GM03348 (cell line): ENCODE results near the gene SMOC1.

Experiments
- DNase-seq: peaks from one replicate; pipeline ENCODE4 v3.0.0; 2012; ENCODE audit warnings: low spot score

The SMOC1 gene

GRCh38 chr14:70008284-70009262 is 129.4 kb downstream of the SMOC1 start:
- no peak for DNase-seq

DNA sequence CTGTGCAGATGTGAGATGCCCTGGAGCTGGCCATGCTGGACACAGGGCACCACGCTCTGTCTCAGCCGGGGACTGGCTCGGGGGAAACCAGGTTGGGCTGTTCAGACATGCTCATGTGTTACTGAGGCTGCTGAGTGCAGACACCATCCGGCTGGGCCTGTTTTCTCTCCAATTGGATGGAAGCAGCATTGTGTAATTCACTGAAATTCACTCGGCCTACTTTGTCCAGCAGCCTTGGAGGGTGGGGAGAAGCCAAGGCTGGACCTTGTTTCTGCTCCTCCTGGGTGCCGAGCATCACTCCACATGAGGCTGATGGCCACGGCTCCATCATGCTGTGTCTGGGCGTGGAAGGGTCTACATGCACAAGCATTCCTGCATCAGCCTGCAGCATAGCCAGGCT is 130.7 kb downstream of the SMOC1 start:
- DNase-seq: no peak

DNA sequence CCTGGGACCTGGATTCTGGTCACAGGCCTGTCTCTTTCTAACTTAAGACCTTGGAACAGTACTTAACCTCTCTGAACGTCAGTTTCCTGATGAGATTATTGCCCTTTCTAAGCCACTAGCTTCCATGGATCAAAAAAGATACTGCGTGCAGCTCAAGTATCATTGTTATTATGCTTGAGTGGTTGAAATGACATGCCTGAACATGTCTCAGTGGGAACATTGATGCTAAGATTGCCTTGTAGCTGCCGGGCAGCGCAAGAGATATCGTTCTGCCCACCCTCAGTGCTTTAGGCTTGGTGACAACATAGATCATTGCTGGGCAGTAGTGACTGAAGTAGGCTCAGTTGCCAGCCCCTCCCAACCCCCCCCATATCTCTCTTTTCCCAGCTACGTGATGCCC is 131.9 kb downstream of the SMOC1 start:
- no peak for DNase-seq

DNA sequence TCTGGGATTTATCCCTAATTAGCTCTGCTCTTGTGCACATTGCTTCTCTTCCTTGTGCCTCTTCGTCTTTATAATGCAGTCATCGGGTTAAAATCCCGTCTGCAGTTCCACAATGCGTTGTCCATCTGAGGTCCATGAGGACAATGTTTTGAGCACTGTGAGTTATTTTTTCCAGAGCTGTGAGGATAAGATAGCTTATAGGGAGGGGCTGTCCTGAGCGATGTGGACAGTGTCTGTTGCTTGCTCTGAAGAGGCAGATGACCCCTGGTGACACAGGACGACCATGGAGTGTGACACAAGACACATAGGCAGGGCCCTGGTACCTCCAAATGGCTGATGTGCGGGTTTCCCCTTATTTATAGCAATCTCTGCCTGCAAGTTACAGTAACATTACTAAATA is 132.5 kb downstream of the SMOC1 start:
- DNase-seq: no peak

DNA sequence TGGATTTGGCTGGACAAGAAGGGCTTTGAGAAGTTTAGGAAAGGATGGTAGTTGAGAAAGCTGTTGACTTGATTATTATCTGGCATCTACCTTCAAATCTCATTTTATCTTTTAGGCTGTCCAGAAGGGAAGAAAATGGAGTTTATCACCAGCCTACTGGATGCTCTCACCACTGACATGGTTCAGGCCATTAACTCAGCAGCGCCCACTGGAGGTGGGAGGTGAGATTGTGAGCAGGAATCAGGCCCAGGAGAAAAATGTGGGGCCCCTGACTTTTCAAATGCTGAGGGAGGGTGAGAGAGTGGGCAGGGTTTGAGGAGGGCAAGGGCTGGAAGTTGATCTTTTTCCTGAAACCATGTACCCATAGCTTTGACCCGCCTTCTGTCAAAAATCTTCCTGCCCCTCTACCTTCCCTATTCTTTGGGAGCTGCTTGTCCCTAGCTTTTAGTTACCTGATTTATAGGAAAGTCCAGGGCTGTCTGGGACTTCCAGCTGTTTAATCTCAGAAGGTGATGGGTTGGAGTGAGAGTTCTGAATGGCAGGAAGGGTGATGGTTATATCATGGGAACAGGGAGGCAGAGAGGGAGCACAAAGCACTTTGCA is 134.2 kb downstream of the SMOC1 start:
- no peak for DNase-seq

DNA sequence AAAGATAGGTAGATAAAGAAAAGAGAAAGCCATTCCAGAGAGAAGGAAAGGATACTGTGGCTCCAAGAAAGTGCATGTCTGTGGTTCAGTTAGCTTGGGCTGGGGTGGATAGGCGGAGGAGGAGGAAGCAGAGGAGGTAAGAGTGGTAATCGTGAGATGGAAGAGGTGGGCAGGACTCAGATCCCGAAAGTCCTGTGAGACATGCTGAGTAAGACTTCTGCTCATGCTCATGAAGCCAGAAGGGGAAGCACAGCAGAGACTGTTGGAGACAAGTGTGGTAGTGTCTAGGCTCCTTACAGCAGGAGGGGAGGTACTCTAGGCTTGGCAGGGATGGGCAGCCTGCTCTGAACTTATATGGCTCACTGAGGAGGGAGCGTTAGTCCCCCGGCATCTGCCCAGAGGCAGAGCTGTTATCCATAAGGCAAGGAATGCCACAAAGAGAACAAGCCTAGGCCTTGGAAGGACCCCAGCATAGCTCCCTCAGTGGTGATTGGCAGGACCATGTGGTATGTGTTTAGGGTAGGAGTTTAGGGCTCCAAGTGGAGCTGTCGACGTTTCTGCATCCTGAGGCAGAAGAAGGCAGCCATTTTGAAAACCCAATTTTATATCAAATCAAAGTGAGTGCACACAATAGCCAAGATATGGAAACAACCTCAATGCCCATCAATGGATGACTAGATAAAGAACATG is 135.3 kb downstream of the SMOC1 start:
- no peak for DNase-seq

DNA sequence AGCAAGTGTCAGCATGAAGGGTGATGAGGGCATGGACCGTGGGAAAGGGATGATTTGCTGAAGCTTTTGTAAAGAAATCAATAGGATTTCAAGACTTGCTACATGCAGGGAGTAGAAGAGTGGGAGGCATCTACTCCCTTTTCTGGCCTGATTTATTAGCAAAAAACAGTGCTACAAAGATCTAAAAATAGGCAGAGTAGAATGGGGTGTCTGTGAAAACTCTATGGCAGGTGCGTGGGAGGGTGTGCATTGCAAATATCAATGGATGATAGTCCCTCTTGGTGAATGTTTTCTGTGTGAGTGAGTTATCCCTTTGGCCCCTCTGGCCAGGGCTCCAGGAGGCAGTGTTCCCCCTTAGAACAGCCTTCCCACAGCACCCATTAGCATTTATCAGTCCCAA is 139.0 kb downstream of the SMOC1 start:
- no peak for DNase-seq

- peak; percentile 43 for DNase-seq
Observed at GRCh38 chr14:70018713-70019211, 139.5 kb downstream of the SMOC1 start.

- no peak for DNase-seq
Observed at GRCh38 chr14:70019695-70020094, 140.5 kb downstream of the SMOC1 start.

GRCh38 chr14:70020352-70021170 is 141.3 kb downstream of the SMOC1 start:
- no peak for DNase-seq

DNA sequence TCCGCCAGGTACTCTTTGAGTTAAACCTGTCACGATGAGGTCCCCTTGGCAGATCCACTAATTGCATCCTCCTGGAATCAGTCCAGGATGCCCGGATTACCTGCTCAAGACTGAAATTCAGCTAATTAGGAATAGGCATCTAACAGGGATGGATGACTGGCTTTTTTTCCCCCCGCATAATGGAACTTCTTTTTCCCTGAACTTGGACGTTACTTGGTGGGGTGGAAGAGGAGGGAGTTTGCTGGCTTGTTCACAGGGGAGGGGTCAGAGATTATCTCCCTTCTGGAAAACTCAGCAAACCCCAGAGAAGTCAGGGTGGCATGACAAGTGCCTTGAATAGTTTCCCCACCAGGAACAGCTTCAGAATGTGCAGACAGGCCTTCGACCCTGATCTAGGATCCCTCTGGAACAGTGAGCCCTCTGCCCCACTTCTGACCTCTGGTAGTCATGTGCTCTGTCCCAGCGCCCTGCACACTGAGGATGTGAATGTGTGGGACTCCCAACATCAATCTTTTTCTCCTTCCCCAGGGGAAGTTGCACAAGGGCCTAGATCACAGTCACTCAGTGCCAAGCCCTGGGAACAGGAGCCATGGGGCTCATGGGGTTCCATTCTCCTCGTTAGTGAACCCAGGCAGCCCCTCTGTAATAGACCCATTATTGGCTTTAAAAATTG is 142.5 kb downstream of the SMOC1 start:
- no peak for DNase-seq

DNA sequence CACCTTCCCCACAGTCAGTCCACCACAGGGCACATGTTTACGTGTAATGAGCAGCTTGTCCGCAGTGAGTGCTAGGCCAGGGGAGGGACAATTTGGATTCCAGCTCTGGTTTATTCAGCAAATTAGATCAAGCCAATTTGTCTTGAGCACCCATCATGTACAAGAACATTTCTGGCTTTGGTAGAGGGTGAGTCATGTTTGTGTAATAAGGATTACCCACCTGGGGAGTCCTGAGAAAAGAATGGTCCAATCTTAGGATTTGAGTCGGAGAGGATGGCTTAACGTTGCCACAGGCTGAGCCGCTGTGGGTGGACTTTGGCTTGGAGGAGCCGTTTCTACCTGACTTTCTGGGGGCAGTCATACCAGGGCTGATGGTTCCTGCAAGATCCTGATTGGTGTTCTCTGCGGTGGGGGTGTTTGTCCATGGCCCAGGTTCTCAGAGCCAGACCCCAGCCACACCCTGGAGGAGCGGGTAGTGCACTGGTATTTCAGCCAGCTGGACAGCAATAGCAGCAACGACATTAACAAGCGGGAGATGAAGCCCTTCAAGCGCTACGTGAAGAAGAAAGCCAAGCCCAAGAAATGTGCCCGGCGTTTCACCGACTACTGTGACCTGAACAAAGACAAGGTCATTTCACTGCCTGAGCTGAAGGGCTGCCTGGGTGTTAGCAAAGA is 143.7 kb downstream of the SMOC1 start:
- no peak for DNase-seq

DNA sequence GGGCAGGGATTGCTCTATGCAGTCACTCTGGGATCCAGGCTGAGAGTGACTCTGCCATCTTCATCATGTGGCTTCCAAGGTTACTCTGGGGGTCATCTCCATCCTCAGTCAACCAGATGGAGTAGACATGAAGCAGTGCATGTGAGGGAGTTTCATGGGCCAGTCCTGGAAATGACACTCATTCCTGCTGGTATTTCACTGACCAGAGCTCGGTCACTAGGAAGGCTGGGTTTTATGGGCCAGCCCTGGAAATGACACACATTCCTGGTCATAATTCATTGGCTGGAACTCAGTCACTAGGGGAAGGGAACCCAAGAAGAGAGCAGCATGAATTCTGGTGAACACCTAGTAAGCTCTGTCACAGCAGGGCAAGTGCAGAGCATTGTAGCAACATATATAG is 144.7 kb downstream of the SMOC1 start:
- DNase-seq: no peak

DNA sequence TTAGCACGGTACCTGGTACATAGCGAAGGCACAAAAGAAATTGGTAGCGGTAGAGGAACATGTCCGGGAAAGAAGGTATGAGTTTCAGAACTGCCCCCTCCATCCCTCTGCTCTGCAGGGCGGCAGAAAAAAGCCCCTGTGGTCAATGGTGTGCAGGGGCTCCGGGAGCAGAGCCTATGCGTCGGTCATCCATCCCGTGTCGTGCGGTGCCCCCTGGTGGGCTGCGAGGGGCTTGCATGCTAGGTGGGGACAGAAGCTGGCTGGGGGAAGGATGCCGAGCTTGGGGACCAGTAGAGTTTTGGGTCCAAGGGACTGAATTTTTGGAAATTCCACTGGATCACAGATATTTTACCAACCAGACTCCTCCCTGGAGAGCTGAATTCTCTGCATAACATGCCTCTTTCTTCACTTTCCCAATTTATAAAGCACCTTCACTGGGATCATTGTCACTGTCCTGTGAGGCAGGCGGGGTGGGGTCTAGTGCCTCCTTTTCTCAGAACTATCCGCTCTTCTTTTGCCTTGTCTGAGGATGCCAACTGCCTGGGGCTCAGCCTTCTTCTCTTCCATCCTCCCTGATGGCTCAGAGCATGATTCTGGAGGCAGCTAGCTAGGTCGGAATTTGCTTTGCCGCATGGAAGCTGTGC is 148.7 kb downstream of the SMOC1 start:
- DNase-seq: peak; percentile 86

DNA sequence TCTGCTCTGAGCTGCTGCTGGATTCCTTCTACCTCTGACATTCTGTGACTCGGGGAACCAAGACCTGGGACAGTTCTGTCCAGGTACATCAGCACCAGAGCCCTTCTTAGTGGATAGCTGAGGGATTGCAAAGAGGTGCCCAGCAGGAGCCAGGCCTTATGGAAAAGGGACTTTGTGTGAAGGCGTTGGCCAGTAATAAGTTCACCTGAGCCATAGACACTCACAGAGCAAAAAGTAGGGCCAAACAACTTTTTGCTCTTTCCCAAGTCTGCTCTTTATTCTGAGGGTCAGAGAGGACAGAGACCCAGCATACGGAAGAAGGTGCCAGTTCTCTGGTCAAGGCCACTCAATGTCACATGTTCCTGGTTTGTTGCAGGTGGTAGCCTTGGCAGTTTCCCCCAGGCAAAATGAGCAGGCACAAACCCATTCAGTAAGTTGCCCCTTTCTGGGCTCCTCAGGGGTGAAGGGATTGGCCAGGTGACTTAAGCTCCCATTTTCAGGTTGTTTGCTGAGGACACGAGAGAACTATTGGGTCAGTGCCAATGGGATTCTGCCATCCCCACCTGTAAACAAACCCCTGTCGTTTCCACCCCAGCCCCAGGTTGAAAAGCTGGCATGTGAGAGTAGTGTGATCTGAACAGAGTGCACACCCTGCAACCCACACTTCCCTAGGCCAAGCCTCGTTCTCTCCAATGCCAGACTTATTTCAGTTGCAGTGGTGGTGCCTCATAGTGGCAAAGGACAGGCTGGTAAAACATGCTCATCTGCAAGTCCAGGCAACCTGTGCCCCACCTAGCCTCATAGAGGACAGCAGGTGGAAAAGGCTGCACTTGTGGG is 150.3 kb downstream of the SMOC1 start:
- no peak for DNase-seq

GRCh38 chr14:70032016-70032415 is 152.8 kb downstream of the SMOC1 start:
- DNase-seq: no peak

- peak; percentile 38 for DNase-seq
Observed at GRCh38 chr14:70032447-70032846, 153.2 kb downstream of the SMOC1 start.

DNA sequence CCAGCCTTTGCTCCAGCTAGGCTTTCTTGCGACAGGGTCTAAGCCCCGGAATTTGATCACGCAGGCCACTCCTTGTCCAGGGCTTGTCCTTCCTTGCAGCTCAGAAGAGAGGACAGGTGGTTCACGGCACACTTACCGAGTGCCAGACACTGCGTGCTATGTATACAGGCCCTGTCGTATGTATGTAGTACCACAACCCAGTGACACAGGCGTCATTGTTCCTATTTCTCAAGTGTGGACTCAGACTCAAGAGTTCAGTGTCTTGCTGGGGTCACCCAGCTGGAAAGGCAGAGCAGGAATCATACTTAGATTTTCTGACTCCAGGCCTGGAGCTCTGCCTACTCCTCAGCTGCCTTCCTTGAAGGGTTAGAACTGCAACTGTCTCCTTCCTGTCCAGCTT is 153.9 kb downstream of the SMOC1 start:
- no peak for DNase-seq

DNA sequence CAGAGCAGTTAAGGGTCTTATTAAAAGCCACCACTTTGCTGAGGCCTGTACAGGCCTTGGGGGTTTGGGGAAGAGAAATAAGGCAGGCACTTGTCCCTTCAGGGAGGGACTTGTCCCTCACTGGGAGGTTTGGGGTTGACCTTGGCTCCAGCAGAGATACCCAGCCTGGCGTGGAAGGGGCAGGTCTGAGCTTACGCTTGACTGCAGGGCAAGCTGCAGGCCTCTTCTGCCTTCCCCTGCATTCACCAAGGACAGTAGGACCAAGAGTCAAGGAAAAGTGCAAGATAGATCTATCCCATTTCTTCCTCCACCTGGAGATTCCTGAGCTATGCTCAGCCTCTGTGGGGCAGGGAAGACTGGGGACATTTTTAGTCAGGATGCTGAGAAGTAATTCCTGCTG is 154.3 kb downstream of the SMOC1 start:
- no peak for DNase-seq
